ENCODE results near the gene SAG. TPM values are rescaled to one million over a fixed set of nuclear protein-coding genes. Genes with fewer than 3 reads are reported as not detected.
"Not testable (repeated sequence)": the region's sequence is repeated elsewhere in the genome, so short reads cannot be mapped to it uniquely, and the experiment has no call there.

SAG gene
- total and polyA plus RNA-seq, 4 donors, result not detected

DNA sequence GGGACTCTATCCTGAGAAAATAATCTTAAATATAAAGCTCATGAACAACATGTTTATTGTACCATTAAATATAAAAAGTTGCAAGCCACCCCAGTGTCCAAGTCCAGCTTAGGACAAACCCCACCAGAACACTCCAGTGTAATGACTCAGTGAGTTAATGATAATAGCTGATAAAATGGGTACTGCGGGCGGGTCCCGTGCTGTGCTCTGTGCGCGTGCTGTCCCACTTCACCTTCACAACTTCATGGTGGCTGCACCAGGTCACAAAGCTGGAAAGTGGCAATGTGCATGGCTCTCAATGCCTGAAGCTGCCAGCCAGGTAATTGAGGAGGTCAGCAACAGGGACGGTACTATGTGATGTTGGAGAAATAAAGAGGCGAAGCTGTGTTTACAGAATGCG is 65.2 kb downstream of the SAG start:
- Histone ChIP-seq H3K27ac (ENCODE audit: low read depth in 1 of 2, low read length in 2 of 2) (no peak overlapping the region), H3K4me1 (ENCODE audit: control insufficient read depth in 4 of 4, insufficient read depth in 4 of 4, low read length in 3 of 4) (peaks cover 0 to 8% (median 4%) of the 10 kb centered on the region in 4 donors), H3K27me3 (ENCODE audit: control insufficient read depth in 4 of 4, insufficient read depth in 4 of 4, low read length in 3 of 4) (no peaks in the 10 kb centered on the region), H3K9ac (ENCODE audit: low read depth in 1 of 2, low read length in 2 of 2) (no peak overlapping the region), H3K36me3 (ENCODE audit: control insufficient read depth in 4 of 4, insufficient read depth in 3 of 4, low read depth in 1 of 4, low read length in 3 of 4) (no peaks in the 10 kb centered on the region), H3K9me3 (ENCODE audit: control insufficient read depth in 4 of 4, low read length in 3 of 4) (no peaks in the 10 kb centered on the region), H3K4me3 (ENCODE audit: low read depth in 1 of 3, low read length in 3 of 3) (no peak overlapping the region)
- DNase-seq (ENCODE audit: low spot score), result no peak
- TF ChIP-seq, protein P1, sequence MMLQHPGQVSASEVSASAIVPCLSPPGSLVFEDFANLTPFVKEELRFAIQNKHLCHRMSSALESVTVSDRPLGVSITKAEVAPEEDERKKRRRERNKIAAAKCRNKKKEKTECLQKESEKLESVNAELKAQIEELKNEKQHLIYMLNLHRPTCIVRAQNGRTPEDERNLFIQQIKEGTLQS (IDR thresholded peaks at IDR 0.05), result no peak
- TF ChIP-seq HNF4A (conservative IDR thresholded peaks at IDR 0.05), result no peak
- TF ChIP-seq CTCF (IDR thresholded peaks at IDR 0.05; ENCODE audit: low read depth, low read length, missing input control), result no peak
- TF ChIP-seq EGR1 (IDR thresholded peaks at IDR 0.05; ENCODE audit: low read depth in 2 of 2), result no peak
- no peak for TF ChIP-seq GABPA (IDR thresholded peaks at IDR 0.05 in 1 of 2, conservative IDR thresholded peaks at IDR 0.05 in 1 of 2)
- 92% methylated on average over 8 of the region's 8 CpGs for WGBS

DNA sequence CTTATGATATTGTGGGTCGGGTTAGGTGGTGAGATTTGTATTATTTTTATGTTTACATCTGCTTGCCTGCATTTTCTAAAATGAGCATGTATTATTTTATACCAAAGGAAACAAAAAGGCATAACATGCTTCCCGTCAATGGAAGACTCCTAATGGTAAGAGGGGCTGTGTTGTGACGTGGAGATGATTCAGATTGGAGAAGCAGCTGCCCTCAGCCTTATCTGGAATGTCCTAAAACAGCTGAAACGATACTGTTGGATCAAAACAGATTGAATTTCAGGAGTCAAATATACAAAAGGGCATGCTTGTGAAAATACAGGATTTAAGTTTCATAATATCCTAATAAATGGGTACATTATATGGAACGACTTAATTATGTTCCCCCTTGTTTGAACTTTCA is 65.7 kb downstream of the SAG start:
- Histone ChIP-seq H3K27ac (ENCODE audit: low read depth in 1 of 2, low read length in 2 of 2) (no peak overlapping the region), H3K9ac (ENCODE audit: low read depth in 1 of 2, low read length in 2 of 2) (no peak overlapping the region), H3K4me3 (ENCODE audit: low read depth in 1 of 3, low read length in 3 of 3) (no peak overlapping the region), H3K27me3 (ENCODE audit: control insufficient read depth in 4 of 4, insufficient read depth in 4 of 4, low read length in 3 of 4) (no peaks in the 10 kb centered on the region), H3K9me3 (ENCODE audit: control insufficient read depth in 4 of 4, low read length in 3 of 4) (no peaks in the 10 kb centered on the region), H3K36me3 (ENCODE audit: control insufficient read depth in 4 of 4, insufficient read depth in 3 of 4, low read depth in 1 of 4, low read length in 3 of 4) (no peaks in the 10 kb centered on the region), H3K4me1 (ENCODE audit: control insufficient read depth in 4 of 4, insufficient read depth in 4 of 4, low read length in 3 of 4) (peaks cover 0 to 8% (median 4%) of the 10 kb centered on the region in 4 donors)
- 83% methylated on average over 5 of the region's 5 CpGs for WGBS
- no peak for DNase-seq (ENCODE audit: low spot score)
- TF ChIP-seq MAX (IDR thresholded peaks at IDR 0.05) (no peak), RXRA (IDR thresholded peaks at IDR 0.05) (no peak), YY1 (IDR thresholded peaks at IDR 0.05) (no peak), JUND (IDR thresholded peaks at IDR 0.05) (no peak), GABPA (IDR thresholded peaks at IDR 0.05 in 1 of 2, conservative IDR thresholded peaks at IDR 0.05 in 1 of 2) (no peak), FOXA1 (IDR thresholded peaks at IDR 0.05) (no peak), SP1 (IDR thresholded peaks at IDR 0.05) (no peak), EGR1 (IDR thresholded peaks at IDR 0.05; ENCODE audit: low read depth in 2 of 2) (no peak), HNF4G (IDR thresholded peaks at IDR 0.05) (no peak)

DNA sequence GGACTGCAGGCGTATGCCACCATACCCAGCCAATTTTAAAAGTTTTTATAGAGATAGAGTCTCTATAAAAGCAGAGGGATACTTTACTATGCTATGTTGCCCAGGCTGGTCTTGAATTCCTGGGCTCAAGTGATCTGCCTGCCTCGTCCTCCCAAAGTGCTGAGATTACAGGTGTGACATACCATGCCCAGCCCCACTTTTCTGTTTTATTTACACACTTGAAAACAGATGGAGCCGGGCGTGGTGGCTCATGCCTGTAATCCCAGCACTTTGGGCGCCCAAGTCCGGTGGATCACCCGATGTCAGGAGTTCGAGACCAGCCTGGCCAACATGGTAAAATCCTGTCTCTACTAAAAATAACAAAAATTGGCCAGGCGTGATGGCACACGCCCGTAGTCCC is 67.2 kb downstream of the SAG start:
- 95% methylated on average over 11 of the region's 11 CpGs for WGBS
- H3K9me3 ChIP-seq (ENCODE audit: control insufficient read depth in 4 of 4, low read length in 3 of 4); H3K4me1 ChIP-seq (ENCODE audit: control insufficient read depth in 4 of 4, insufficient read depth in 4 of 4, low read length in 3 of 4); DNase-seq (ENCODE audit: low spot score); H3K36me3 ChIP-seq (ENCODE audit: control insufficient read depth in 4 of 4, insufficient read depth in 3 of 4, low read depth in 1 of 4, low read length in 3 of 4); H3K9ac ChIP-seq (ENCODE audit: low read depth in 1 of 2, low read length in 2 of 2); H3K27ac ChIP-seq (ENCODE audit: low read depth in 1 of 2, low read length in 2 of 2); H3K4me3 ChIP-seq (ENCODE audit: low read depth in 1 of 3, low read length in 3 of 3); H3K27me3 ChIP-seq (ENCODE audit: control insufficient read depth in 4 of 4, insufficient read depth in 4 of 4, low read length in 3 of 4): not testable (repeated sequence)

Measured in liver (tissue), 9 donors.